Loucy (cell line): ENCODE data around the gene CCT3.

Source experiments
- EZH2phosphoT487 ChIP-seq: fragments of 200-600 bp; IDR thresholded peaks from 2 replicates; pipeline ENCODE4 v1.6.1; 2018; ENCODE audit warnings: antibody characterized with exemption, mild to moderate bottlenecking, moderate library complexity, borderline replicate concordance
- TF ChIP-seq, protein P1 (sequence below): fragments of 200-600 bp; sonication (generic); conservative IDR thresholded peaks from 2 replicates; pipeline ENCODE4 v1.5.1; 2014; ENCODE audit warnings: mild to moderate bottlenecking, antibody characterized with exemption, low read length

DNA sequence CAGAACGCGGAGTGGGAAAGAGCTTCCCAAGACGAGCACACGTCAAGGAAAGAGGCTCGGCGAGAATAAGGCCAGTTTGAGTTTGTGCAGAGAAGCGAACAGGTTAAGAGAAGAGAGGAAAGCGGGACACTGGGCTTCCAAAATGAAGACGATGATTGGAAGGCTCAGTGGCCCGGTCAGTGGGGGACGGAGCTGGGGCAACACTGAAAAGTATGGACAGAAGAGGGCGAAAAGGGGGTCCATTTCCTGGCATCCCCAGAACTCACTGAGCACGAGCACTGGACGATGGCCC is 258 bp downstream of the CCT3 start:
- TF ChIP-seq, protein P1, sequence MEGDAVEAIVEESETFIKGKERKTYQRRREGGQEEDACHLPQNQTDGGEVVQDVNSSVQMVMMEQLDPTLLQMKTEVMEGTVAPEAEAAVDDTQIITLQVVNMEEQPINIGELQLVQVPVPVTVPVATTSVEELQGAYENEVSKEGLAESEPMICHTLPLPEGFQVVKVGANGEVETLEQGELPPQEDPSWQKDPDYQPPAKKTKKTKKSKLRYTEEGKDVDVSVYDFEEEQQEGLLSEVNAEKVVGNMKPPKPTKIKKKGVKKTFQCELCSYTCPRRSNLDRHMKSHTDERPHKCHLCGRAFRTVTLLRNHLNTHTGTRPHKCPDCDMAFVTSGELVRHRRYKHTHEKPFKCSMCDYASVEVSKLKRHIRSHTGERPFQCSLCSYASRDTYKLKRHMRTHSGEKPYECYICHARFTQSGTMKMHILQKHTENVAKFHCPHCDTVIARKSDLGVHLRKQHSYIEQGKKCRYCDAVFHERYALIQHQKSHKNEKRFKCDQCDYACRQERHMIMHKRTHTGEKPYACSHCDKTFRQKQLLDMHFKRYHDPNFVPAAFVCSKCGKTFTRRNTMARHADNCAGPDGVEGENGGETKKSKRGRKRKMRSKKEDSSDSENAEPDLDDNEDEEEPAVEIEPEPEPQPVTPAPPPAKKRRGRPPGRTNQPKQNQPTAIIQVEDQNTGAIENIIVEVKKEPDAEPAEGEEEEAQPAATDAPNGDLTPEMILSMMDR = no peak
- no peak for TF ChIP-seq EZH2phosphoT487
